Nephron (organoid): ENCODE data around the gene CLDN6.

Experiments
- H3K27ac Mint-ChIP-seq, 3 experiments: 2 replicates each; pipeline ENCODE4 v1.8.0; 2020; ENCODE audit warnings: mixed read lengths in 3 of 3, mild to moderate bottlenecking in 2 of 3, moderate library complexity in 1 of 3
- H3K27me3 Mint-ChIP-seq: 2 replicates; pipeline ENCODE4 v1.8.0; 2021; ENCODE audit warnings: low read depth, mild to moderate bottlenecking, moderate library complexity, mixed read lengths
- H3K36me3 Mint-ChIP-seq: 2 replicates; pipeline ENCODE4 v1.8.0; 2020; ENCODE audit warnings: low read depth, mixed read lengths
- H3K4me1 Mint-ChIP-seq: 2 replicates; pipeline ENCODE4 v1.8.0; 2020; ENCODE audit warnings: mixed read lengths
- H3K4me3 Mint-ChIP-seq, 3 experiments: 2 replicates each; pipeline ENCODE4 v1.8.0; 2020; ENCODE audit warnings: mild to moderate bottlenecking in 3 of 3, mixed read lengths in 3 of 3, moderate library complexity in 2 of 3
- H3K9me3 Mint-ChIP-seq: 2 replicates; pipeline ENCODE4 v1.8.0; 2020; ENCODE audit warnings: mixed read lengths
- TF ChIP-seq, protein P1 (sequence below), 3 experiments: fragments of 200-600 bp; sonication (generic); IDR thresholded peaks; one replicate each; pipeline ENCODE4 v1.5.0; 2021; ENCODE audit warnings: antibody characterized with exemption in 3 of 3; ENCODE audit not compliant: unreplicated experiment in 3 of 3

The CLDN6 gene

GRCh38 chr16:3007957-3008689, 9.9 kb downstream of the CLDN6 start:
- no peaks in the 10 kb centered on the region for H3K36me3 Mint-ChIP-seq
- no peaks in the 10 kb centered on the region for H3K9me3 Mint-ChIP-seq
- peak overlapping the region in 2 of 3 experiments; percentile 23 to 58 for H3K4me3 Mint-ChIP-seq
- peaks cover 12% of the 10 kb centered on the region for H3K4me1 Mint-ChIP-seq
- TF ChIP-seq, protein P1, sequence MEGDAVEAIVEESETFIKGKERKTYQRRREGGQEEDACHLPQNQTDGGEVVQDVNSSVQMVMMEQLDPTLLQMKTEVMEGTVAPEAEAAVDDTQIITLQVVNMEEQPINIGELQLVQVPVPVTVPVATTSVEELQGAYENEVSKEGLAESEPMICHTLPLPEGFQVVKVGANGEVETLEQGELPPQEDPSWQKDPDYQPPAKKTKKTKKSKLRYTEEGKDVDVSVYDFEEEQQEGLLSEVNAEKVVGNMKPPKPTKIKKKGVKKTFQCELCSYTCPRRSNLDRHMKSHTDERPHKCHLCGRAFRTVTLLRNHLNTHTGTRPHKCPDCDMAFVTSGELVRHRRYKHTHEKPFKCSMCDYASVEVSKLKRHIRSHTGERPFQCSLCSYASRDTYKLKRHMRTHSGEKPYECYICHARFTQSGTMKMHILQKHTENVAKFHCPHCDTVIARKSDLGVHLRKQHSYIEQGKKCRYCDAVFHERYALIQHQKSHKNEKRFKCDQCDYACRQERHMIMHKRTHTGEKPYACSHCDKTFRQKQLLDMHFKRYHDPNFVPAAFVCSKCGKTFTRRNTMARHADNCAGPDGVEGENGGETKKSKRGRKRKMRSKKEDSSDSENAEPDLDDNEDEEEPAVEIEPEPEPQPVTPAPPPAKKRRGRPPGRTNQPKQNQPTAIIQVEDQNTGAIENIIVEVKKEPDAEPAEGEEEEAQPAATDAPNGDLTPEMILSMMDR (IDR thresholded peaks at IDR 0.05; ENCODE audit: unreplicated experiment in 3 of 3): no peak
- H3K27ac Mint-ChIP-seq: peak overlapping the region in 2 of 3 experiments; percentile 47 to 93
- peaks cover 84% of the 10 kb centered on the region for H3K27me3 Mint-ChIP-seq

DNA sequence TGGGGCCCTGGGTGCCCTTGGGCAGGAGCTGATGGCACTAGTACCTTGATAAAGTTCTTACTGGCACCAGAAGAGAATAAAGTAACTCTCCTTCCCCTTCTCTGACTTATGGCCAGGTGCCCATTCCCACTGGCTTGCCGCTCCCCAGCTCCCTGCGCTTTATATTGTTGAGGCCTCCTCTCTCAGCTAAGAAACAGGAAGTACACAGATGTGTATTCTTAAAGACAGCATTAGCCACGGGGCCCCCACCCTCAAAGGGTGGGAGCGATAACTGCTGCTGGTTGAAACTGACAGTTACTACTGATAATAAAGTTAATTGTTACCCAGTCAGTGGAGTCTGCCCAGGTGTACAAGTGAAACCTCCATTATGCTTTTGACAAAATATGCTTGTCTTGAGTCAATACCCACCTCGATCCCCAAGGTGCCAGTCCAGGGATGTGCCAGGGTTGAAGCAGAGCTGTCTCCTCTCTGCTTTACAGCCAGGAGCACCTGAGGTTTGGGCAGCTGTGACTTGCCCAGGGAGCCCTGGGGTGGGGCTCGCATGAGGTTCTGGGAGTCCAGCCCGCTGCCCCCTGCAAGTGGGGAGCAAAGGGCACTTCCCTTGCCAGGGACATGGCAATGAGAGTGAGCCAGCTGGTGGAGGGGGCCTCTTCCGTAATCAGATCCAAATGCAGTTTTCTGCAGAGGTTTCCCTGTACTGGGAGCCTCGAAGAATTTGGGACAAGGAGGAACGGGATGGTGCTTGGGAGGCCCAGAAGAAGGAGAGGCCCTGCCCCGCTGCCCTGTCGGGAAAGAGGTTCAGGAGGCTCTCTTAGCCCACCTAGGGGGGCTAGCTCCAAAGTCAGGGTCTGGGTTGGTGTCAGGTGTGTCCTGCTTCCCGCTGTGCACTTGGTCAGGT, 10.7 kb downstream of the CLDN6 start:
- Mint-ChIP-seq H3K27ac (peak overlapping the region in 1 of 3 experiments; percentile 93), H3K27me3 (peaks cover 82% of the 10 kb centered on the region), H3K36me3 (no peaks in the 10 kb centered on the region), H3K4me1 (peaks cover 12% of the 10 kb centered on the region), H3K9me3 (no peaks in the 10 kb centered on the region), H3K4me3 (peak overlapping the region; percentile 34 to 63 (median 46))
- TF ChIP-seq, protein P1 (IDR thresholded peaks at IDR 0.05; ENCODE audit: unreplicated experiment in 3 of 3): no peak

GRCh38 chr16:3004781-3005284, 13.2 kb downstream of the CLDN6 start:
- peaks cover 12% of the 10 kb centered on the region for H3K4me1 Mint-ChIP-seq
- H3K27me3 Mint-ChIP-seq: peaks cover 73% of the 10 kb centered on the region
- TF ChIP-seq, protein P1 (IDR thresholded peaks at IDR 0.05; ENCODE audit: unreplicated experiment in 3 of 3): no peak
- peak overlapping the region; percentile 72 to 78 (median 73) for H3K4me3 Mint-ChIP-seq
- no peaks in the 10 kb centered on the region for H3K9me3 Mint-ChIP-seq
- H3K36me3 Mint-ChIP-seq: no peaks in the 10 kb centered on the region
- no peak overlapping the region for H3K27ac Mint-ChIP-seq

DNA sequence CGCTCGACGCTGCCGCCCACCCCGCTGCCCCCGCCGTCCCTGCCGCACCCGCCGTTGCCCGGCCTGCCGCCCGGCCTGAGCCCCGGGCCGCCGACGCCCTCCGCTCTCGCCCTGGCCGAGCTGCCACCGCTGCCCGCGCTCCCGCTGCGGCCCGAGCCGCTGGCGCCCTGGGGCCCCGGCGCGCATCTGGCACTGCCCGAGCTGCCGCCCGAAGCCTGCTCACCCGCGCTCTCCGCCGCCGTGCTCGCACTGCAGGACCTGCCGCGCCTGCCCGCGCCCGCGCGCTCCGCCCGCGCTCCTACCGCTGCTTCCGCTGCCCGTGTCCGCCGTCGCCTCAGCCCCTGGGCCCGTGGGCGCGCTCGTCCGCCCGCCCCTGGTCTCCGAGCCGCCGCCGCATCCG, 13.7 kb downstream of the CLDN6 start:
- peaks cover 12% of the 10 kb centered on the region for H3K4me1 Mint-ChIP-seq
- H3K27me3 Mint-ChIP-seq: peaks cover 68% of the 10 kb centered on the region
- TF ChIP-seq, protein P1 (IDR thresholded peaks at IDR 0.05; ENCODE audit: unreplicated experiment in 3 of 3): no peak
- no peaks in the 10 kb centered on the region for H3K9me3 Mint-ChIP-seq
- H3K36me3 Mint-ChIP-seq: no peaks in the 10 kb centered on the region
- H3K4me3 Mint-ChIP-seq: no peak overlapping the region
- no peak overlapping the region for H3K27ac Mint-ChIP-seq

GRCh38 chr16:3003582-3004270, 14.3 kb downstream of the CLDN6 start:
- peak overlapping the region; percentile 76 to 83 (median 77) for H3K4me3 Mint-ChIP-seq
- no peaks in the 10 kb centered on the region for H3K36me3 Mint-ChIP-seq
- no peak overlapping the region for H3K27ac Mint-ChIP-seq
- peaks cover 12% of the 10 kb centered on the region for H3K4me1 Mint-ChIP-seq
- peaks cover 62% of the 10 kb centered on the region for H3K27me3 Mint-ChIP-seq
- TF ChIP-seq, protein P1 (IDR thresholded peaks at IDR 0.05; ENCODE audit: unreplicated experiment in 3 of 3): peak; percentile 12 to 52 (median 35)
- H3K9me3 Mint-ChIP-seq: no peaks in the 10 kb centered on the region
